GM12891 (cell line): ENCODE results near the gene SLC9A4.
"Not testable (repeated sequence)": the region's sequence is repeated elsewhere in the genome, so short reads cannot be mapped to it uniquely, and the experiment has no call there.

Experiments
- DNase-seq: peaks from one replicate; pipeline ENCODE4 v3.0.0; 2011; ENCODE audit warnings: low spot score; ENCODE audit not compliant: insufficient read length
- FAIRE-seq: peaks from 2 replicates; lab custom pipeline; 2011; peaks lifted over from hg19 to GRCh38; lab: Jason Lieb, UNC
- PAX5 ChIP-seq: IDR thresholded peaks from 2 replicates; pipeline ENCODE4 v1.6.1; 2011; ENCODE audit warnings: low read length, moderate library complexity, mild to moderate bottlenecking; ENCODE audit not compliant: insufficient read depth, severe bottlenecking
- POLR2A ChIP-seq: IDR thresholded peaks from 2 replicates; pipeline ENCODE4 v1.6.1; 2011; ENCODE audit warnings: low read depth, low read length, control low read depth
- POLR2AphosphoS5 ChIP-seq: IDR thresholded peaks from 2 replicates; pipeline ENCODE4 v1.6.1; 2011; ENCODE audit warnings: low read depth, low read length, control low read depth
- POU2F2 ChIP-seq: IDR thresholded peaks from 2 replicates; pipeline ENCODE4 v1.6.1; 2011; ENCODE audit warnings: low read depth, mild to moderate bottlenecking, control low read depth, low read length, moderate library complexity
- SPI1 ChIP-seq: IDR thresholded peaks from 2 replicates; pipeline ENCODE4 v1.6.1; 2011; ENCODE audit warnings: low read depth, low read length, control low read depth
- TAF1 ChIP-seq: IDR thresholded peaks from 2 replicates; pipeline ENCODE4 v1.6.1; 2011; ENCODE audit warnings: low read depth, low read length, control low read depth

The SLC9A4 gene

DNA sequence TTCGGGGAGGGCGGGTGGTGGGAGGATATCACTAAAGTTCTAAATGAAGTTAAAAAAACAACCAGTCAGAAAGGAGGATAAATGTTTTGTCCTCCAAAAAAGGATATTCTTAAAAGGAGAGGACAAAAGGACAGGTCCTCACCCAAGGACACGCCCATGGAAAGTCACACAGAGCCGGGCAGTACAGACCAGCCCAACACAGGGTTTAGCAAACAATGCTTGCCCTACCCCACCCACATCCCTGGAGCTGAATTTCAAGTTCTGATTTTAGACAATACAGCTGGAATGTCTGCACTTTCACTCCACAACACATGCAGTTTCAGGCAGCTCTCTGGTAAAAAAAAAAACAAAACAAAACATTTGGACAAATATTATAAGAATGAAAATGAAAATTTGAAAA is 67.9 kb downstream of the SLC9A4 start:
- FAIRE-seq (no peak), DNase-seq (no peak)
- no peak for TF ChIP-seq POU2F2

DNA sequence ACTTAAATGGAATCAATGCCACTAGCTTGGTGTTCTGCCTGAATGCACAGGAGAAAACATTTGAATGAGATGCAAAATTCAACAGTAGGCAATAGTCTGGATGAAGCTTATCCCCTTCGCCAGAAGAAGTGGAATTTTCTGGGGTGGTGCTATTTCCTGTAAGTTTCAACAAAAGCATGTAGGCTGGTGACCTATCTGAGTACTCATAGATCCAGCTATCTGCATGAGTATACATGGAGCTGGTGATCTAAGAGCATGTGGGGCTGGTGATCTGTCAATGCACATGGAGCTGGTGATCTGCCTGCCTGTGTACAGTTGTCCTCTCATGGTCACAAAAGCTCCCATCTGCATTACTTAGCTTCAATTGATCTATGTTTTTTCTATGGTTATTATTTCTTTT is 71.2 kb downstream of the SLC9A4 start:
- no peak for TF ChIP-seq POLR2AphosphoS5
- TF ChIP-seq PAX5 = no peak
- no peak for TF ChIP-seq POU2F2
- no peak for TF ChIP-seq SPI1
- TF ChIP-seq TAF1 = no peak
- no peak for TF ChIP-seq POLR2A
- no peak for FAIRE-seq
- DNase-seq = no peak

DNA sequence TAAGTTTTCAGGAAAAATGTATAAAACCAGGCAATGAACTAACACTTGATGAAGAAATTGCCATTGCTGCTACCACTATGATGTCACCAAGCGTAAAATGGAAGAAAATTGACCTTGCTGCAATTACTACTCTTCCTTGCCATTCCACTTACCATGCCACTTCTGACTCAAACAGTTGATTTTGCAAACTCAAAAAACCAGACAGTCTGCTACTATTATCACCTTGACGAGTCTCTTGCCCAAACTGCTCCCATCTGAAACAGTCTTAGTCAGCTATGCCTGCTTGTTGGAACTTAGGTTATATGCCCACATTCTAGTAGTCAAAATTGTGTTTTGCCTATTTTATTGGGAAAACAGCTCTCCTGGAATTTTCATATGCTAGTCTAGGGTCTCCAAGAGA is 74.4 kb downstream of the SLC9A4 start:
- FAIRE-seq = no peak
- DNase-seq = no peak
- TF ChIP-seq TAF1 = no peak
- no peak for TF ChIP-seq PAX5
- TF ChIP-seq POU2F2 = no peak
- no peak for TF ChIP-seq POLR2AphosphoS5
- no peak for TF ChIP-seq SPI1
- TF ChIP-seq POLR2A = no peak

DNA sequence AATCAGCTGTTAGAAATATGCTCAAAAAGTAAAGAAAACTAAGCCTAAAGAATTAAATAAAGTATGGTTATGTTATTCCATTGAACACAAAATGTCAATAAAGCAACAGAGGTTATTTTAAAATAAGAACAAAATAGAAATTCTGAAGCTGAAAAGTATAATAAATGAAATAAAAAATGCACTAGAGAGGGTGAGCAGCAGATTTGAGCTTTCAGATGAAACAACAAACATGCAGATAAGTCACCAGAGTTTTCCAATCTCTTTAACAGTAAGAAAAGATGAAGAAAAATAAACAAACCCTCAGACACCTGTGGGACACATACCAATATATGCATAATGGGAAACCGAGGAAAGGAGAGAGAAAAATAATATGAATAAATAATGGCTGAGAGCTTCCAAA is 76.0 kb downstream of the SLC9A4 start:
- FAIRE-seq = no peak

DNA sequence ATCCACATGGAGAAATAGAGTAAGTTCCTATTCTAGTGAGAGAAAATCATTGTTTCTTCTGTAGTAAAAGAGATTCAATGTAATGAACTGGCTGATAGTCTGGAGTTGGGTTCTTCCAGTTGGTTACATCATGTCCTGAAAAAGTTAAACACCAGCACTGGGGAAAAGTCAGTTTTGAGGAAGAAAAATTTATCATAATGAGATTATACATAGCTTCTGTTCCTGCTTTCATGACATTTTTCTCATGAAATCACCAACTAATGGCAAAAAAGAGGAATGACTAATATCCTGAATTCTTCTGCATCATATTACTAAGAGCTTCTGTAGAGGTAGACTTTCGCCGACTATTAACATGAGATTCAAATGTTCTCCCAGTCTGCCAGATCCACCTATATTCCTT is 77.1 kb downstream of the SLC9A4 start:
- FAIRE-seq (no peak), DNase-seq (no peak)
- TF ChIP-seq TAF1 (no peak), PAX5 (no peak), POLR2AphosphoS5 (no peak), POU2F2 (no peak), SPI1 (no peak), POLR2A (no peak)

More for the DNA sequence above, 76.0 kb downstream of the SLC9A4 start:
- TF ChIP-seq POLR2A (no peak), SPI1 (no peak)
- no peak for DNase-seq

DNA sequence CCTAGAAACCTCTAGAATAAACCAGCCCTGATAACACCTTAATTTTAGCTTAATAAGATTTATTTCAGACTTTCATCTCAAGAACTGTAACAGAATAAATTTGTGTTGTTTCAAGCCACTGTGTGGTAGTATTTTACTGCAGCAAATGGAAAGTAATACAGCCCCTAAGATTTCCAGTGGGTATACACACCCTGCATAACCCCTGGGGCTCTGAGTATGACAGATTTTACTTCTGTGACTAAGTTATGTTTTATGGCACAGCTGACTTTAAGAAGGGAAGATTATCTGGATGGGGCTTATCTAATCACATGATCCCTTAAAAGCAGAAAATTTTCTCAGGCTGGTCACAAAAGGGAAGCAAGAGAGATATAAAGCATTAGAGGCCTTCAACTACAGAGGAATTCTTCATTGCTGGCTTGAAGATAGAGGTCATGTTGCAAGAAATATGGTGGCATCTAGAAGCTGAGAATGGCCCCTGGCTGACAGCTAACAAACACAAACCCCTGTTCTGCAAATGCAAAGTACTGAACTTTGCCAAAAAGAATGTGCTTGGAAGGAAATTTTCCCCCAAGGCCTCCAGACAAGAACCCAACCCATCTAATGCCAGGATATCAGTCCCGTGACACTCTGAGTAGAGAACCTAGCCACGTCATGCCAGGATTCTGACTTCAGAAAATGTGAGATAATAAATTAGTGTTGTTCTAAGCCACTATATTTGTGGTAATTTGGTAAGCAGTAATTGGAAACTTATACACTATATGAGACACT is 78.5 kb downstream of the SLC9A4 start:
- FAIRE-seq (no peak), DNase-seq (no peak)
- no peak for TF ChIP-seq TAF1
- no peak for TF ChIP-seq SPI1
- TF ChIP-seq POLR2A = no peak
- no peak for TF ChIP-seq POLR2AphosphoS5
- no peak for TF ChIP-seq POU2F2
- no peak for TF ChIP-seq PAX5

DNA sequence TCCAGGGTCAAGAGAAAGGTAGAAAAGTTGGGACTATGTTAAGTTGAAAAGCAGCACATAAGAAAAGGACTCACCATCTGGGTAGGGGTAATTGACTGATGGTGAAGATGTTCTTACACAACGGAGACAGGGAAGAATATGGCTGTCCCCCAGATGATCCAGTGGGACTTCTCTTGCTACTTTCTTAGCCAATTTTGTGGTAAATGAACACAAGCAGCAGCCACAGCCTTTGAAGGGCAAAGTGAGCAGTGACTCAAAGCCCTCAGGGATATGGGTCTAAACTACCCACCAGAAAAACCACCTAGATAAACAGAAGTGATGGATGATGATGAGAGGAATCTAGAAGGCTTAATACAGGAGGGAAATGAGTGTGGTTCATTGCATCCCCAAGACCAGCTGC is 80.6 kb downstream of the SLC9A4 start:
- TF ChIP-seq POLR2A = no peak
- TF ChIP-seq PAX5 = no peak
- no peak for TF ChIP-seq POU2F2
- TF ChIP-seq POLR2AphosphoS5 = no peak
- no peak for TF ChIP-seq TAF1
- no peak for TF ChIP-seq SPI1
- DNase-seq (no peak), FAIRE-seq (no peak)

DNA sequence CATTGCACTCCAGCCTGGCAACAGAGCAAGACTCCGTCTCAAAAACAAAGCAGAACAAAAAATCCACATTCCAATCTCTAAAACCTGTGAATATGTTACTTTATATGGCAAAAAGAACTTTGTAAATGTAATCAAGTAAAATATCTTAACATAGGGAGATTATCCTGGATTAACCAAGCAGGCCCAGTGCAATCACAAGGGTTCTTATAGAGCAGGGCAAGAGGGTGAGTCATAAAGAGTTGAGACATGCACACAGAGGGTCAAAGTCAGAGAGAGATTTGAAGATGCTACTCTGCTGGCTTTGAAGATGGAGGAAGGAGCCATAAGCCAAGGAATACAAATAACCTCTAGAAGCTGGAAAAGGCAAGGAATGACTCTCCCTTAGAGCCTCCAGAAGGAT is 85.4 kb downstream of the SLC9A4 start:
- TF ChIP-seq SPI1 (no peak), POLR2AphosphoS5 (no peak), TAF1 (no peak), PAX5 (no peak), POLR2A (no peak), POU2F2 (no peak)
- DNase-seq (no peak), FAIRE-seq (no peak)

DNA sequence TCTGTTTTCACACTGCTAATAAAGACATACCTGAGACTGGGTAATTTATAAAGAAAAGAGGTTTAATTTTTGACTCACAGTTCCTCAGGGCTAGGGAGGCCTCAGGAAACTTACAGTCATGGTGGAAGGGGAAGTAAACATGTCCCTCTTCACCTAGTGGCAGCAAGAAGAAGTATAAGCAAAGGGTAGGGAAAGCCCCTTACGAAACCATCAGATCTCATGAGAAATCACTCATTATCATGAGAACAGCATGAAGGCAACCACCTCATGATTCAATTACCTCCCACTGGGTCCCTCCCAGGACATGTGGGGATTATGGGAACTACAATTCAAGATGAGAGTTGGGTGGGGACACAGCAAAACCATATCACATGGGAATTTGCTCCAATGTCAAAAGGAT is 89.5 kb downstream of the SLC9A4 start:
- DNase-seq, FAIRE-seq: not testable (repeated sequence)

DNA sequence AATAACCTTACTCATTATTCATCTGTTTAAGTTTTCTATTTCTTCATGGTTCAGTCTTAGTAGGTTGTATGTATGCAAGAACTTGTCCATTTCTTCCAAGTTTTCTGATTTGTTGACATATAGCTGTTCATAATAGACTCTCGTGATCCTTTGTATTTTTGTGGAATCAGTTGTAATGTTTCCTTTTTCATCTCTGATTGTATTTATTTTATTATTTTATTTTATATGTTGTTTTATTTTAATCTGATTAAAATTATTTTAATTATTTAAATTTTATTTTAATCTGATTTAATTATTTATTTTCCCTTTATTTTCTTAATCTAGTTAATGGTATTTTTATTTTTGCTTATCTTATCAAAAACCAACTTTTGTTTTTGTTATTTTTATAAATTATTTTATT is 102.9 kb downstream of the SLC9A4 start:
- TF ChIP-seq POLR2A = no peak
- TF ChIP-seq PAX5 = no peak
- TF ChIP-seq POLR2AphosphoS5 = no peak
- TF ChIP-seq TAF1 = no peak
- no peak for TF ChIP-seq POU2F2
- no peak for TF ChIP-seq SPI1
- DNase-seq (no peak), FAIRE-seq (no peak)

DNA sequence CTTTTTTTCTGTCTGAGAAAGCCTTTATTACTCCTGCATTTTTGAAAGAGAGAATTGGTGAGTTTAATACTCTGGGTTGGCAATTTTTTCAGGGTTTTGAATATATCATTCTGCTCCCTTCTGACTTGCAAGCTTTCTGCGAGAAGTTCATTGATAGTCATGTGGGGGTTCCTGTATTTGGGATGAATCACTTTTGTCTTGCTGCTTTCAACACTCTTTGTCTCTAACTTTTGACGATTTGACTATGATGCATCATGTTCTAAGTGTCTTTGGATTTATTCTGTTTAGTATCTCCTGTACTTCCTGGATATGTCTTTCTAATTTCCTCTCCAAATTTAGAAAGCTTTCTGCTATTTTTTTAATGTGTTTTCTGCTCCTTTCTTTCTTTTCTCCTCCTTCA is 105.3 kb downstream of the SLC9A4 start:
- TF ChIP-seq SPI1 = no peak
- no peak for TF ChIP-seq PAX5
- no peak for FAIRE-seq
- DNase-seq = no peak
